ENCODE data around the gene PPP1R14C.

Gene PPP1R14C

DNA sequence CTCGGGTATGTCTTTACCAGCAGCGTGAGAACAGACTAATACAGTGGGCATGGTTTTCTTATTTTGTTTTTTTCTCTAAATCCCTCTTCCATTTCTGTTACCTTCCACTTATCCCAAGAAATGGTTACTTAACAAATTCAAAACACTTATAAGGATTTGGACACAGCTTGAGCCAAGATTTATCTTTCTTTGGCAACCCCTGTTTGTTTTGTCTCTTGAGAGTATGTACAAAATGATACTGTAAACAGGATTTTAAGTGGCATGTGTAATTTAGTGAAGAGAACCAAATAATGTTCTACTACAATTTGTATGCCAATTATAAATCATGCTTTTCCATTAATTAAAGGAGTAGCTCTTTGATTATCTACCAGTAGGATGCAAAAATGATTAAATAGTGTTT lies 51.4 kb downstream of the PPP1R14C start:
- DNase-seq (ENCODE audit: low read depth in 2 of 2): no peak

- DNase-seq (ENCODE audit: low read depth in 2 of 2): no peak
Observed at GRCh38 chr6:150195996-150196417, 53.2 kb downstream of the PPP1R14C start.

DNA sequence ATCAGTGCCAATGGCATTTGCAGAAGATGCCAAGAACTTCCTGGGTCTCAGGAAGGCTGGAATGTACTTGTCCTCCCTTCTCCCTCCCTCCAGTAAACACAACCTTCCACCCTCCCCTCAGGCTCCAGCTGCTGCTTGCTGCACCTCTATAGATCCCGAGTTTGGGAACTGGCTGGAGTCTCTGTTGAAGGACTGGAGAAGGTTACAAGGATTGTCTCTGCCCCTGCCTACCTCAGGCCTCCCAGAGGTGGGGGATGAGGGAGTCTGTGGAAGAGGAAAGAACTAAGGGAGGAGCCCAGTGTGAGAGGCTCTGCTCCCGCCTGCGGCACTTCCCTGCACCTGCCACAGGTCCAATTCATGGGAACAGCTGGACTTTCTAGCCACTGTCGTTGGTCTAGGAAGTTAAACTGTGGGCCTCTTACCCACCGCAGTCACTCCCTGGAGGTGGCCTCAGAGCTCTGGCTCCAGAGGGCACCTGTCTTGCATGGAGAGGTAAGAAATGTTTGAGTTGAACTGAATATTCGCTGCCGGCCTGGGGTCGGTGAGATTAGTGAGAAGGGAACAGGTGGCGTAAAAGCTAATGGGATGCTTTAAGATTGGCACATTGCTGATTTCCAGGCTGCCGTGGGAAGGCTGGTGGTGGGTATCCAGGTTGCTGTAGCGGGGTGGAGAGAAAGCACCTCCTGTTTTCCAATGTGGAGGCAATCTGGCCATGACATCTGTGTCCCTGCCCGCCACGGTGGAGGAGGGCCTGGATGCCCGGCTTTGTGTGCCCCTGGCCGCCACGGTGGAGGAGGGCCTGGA lies 54.3 kb downstream of the PPP1R14C start:
- DNase-seq (ENCODE audit: low read depth in 2 of 2): no peak

GRCh38 chr6:150198532-150198931 lies 55.7 kb downstream of the PPP1R14C start:
- DNase-seq (ENCODE audit: low read depth in 2 of 2): no peak

GRCh38 chr6:150199241-150199640 lies 56.4 kb downstream of the PPP1R14C start:
- no peak for DNase-seq (ENCODE audit: low read depth in 2 of 2)

DNA sequence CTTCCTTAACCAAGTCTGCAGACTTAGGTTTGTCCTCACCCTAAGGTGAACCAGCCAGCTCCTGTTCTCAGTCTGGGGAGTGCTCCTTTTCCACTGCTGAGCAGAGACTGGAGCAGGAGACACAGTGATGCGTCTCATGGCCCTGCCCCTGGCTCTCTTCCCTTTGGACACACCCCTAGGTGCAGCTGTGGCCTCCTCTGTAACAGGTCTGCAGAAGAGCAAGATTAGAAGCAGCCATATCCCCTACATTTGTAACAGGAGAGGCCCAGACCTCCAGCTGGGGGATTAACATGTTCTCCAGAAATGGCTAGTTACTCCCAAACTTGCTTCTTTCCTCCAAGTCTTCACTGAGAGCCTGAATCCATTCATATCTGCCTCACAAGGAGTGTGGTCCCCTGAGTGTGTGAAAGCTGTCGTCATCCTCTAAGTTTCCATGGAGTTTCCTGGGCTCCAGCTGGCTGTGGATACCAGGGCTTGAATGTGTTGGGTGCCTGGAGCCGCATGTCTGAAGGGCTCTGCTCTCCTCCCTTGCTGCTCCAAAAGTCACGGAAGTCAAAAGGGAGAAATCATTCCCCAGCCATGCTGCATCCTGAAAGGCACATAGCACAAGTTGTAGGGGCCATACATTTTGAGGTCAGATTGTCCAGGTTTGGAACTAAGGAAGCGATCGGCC lies 57.7 kb downstream of the PPP1R14C start:
- no peak for DNase-seq (ENCODE audit: low read depth in 2 of 2)

GRCh38 chr6:150201285-150201684 lies 58.4 kb downstream of the PPP1R14C start:
- no peak for DNase-seq (ENCODE audit: low read depth in 2 of 2)

- no peak for DNase-seq (ENCODE audit: low read depth in 2 of 2)
Observed at GRCh38 chr6:150201772-150202329, 59.0 kb downstream of the PPP1R14C start.

DNA sequence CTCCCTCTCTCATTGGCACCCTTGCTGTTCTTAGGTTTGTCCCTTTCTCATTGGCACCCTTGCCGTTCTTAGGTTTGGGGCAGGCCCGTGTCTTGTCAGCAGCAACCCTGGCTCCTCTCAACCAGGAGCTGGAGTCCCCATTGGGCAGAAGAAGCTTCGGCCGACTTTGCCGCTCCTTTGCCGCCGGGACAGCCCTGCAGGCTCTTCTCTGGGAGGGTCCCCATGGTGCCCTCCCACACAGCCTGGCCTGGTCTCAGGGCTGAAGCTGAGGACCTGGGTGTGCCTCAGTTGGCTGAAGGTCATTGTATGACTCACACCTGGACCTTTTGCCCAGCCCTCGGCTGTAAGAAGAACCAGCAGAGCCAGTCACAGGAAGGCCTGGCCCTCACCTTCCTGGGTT lies 59.6 kb downstream of the PPP1R14C start:
- no peak for DNase-seq (ENCODE audit: low read depth in 2 of 2)

- no peak for DNase-seq (ENCODE audit: low read depth in 2 of 2)
Observed at GRCh38 chr6:150202934-150203333, 60.1 kb downstream of the PPP1R14C start.

GRCh38 chr6:150203378-150203777 lies 60.5 kb downstream of the PPP1R14C start:
- DNase-seq (ENCODE audit: low read depth in 2 of 2): no peak

DNA sequence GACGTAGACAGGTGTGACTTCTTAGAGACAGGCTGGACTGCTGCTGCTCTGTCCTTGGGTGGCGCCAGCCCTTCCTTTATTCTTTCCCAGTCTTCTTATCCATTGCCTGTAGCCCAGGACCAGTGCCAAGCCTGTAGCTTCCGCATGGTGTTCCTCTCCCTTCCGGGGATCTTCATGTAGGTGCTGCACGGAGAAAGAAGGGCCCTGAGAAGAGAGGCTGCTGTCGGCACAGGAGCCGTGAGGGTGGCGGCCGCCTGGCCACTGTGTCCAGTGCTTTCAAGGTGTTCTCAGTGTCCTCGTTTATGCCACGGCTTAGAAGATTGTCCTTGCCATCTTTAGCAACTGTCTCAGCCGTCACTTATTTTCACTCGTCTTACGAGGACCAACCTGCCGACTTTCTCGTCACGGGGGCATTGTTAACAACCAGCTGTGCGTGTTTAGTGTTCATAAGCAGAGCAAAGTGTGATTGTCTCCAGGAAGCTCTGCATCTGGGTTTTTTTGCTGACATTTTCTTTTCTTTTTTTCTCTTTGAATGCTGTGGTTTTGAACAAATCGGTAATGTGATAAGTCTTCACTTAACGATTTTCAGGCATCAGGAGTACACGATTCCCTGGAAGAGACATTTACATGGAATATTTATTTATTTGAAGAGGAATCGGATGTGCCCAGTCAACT lies 61.2 kb downstream of the PPP1R14C start:
- no peak for DNase-seq (ENCODE audit: low read depth in 2 of 2)

DNA sequence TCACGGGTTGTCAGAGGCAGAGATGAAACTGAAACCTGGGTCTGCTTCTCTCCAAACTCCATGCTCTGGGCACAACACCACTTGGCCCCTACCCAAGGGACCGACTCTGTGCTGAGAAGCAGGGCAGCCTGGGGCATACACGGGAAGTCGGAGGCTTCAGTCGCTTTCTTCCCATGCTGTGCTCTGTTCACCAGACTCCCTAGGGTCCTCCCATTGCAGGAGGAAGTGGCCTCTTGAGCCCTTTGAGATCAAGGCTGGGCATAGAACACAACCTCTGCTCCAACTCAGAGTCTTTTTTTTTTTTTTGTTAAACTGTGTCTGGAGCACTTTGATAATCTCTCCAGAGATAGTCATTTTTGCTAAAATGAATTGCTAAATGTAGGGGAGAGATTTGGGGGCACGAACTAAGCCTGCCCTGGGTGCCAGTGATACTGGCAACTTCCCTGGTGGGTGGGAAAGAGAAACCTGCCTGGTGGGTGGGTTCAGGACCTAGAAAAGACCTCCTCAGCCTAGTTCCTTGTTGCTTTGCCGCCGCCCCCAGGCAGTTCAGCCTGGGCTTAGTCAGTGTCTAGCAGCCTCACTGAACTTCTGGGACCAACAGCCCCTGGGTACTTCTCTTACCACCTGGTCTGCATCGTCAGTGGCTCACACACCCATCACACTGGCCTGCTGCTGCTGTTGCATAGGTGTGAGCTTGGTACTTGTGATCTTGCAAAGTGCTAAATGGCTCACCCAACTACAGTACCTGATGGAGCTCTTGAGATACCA lies 62.0 kb downstream of the PPP1R14C start:
- DNase-seq (ENCODE audit: low read depth in 2 of 2): no peak

GRCh38 chr6:150207931-150208570 lies 65.2 kb downstream of the PPP1R14C start:
- DNase-seq (ENCODE audit: low read depth in 2 of 2): no peak

- DNase-seq (ENCODE audit: low read depth in 2 of 2): no peak
Observed at GRCh38 chr6:150208611-150209352, 65.9 kb downstream of the PPP1R14C start.

DNA sequence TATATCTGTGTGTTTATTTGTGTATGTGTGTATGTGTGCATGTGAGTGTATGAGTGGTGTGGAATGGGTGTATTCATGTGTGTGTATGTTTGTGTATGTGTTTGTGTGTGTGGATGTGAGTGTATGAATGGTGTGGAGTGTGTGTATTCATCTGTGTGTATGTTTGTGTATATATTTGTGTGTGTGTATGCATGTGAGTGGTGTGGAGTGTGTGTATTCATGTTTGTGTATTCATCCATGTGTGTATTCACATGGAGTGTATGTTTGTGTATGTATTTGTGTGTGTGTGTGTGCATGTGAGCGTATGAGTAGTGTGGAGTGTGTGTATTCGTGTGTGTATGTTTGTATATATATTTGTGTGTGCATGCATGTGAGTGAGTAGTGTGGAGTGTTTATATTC lies 66.6 kb downstream of the PPP1R14C start:
- no peak for DNase-seq (ENCODE audit: low read depth in 2 of 2)

DNA sequence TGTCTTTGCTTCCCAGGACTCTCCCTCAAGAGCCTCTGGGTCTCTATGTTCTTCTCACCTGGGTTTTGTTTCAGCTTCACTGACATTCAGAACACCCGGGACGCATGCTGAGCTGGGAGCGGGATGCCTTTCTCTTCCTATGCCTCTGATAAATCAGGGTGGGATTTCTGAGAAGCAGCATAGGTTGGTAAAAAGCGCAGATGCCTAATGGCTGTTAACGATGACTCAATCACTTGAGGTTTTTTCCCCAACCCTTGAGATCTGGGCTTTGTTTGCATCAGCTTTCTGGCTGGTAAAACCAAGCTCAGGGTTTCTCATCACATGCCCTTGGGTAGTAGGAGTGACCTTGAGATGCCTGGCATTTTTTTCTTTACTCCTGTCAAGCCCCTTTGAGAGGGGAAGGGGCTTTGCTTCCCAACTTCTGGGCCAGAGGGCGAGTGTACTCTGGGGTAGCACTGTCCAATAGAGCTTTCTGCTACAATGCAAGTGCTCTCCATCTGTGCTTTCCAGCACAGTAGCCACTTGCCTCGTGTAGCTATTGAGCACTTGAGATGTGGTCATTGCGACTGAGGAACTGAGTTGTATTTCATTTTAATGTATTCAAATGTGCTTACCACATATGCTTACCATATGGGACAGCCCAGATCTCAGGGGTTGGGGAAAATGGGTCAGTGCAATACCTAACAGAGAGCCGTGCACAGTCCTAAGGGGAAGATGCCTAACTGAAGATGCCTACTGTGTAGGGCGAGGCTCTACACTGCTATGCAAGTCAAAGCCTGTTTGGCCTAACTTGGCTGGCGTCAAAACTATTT lies 69.1 kb downstream of the PPP1R14C start:
- DNase-seq (ENCODE audit: low read depth in 2 of 2): no peak

GRCh38 chr6:150212778-150213177 lies 69.9 kb downstream of the PPP1R14C start:
- DNase-seq (ENCODE audit: low read depth in 2 of 2): no peak

DNA sequence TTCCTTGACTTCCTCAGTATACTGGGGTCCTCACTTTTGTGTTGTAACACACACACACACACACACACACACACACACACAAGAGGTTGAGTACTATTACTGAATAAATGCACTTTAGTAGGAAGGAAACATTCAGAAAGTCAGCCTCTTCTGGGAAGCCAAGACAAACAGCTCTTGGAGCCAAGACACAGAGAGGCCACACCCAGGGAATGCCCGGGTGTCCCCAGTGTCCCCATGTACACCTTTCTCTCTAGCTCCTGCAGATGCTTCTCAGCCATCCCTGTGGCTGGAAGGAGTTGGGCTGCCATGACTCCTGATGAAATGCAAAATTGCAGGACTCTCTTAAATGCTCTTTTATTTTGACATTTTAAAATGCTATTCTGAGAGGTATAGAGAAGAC lies 70.5 kb downstream of the PPP1R14C start:
- DNase-seq (ENCODE audit: low read depth in 2 of 2): no peak

- DNase-seq (ENCODE audit: low read depth in 2 of 2): no peak
Observed at GRCh38 chr6:150214310-150214709, 71.5 kb downstream of the PPP1R14C start.

Data from stimulated activated CD4-positive, alpha-beta T cell treated with anti-CD3 and anti-CD28 coated beads, Interleukin-15, amount 100 ng/mL, for 48 hours (primary cell).